K562 (cell line): ENCODE results near the gene TRAPPC4. TPM values are rescaled to one million over a fixed set of nuclear protein-coding genes. Genes with fewer than 3 reads are reported as not detected.

ENCODE experiments used
- CBX2 ChIP-seq: fragments of 200-600 bp; sonication (generic); IDR thresholded peaks from one replicate; pipeline ENCODE4 v1.6.1; 2012; ENCODE audit warnings: mild to moderate bottlenecking, low read length, inconsistent platforms; ENCODE audit not compliant: insufficient read depth, poor library complexity, severe bottlenecking
- CCNT2 ChIP-seq: IDR thresholded peaks from 2 replicates; pipeline ENCODE4 v1.6.1; 2011; ENCODE audit warnings: borderline replicate concordance, low read depth, mild to moderate bottlenecking, moderate library complexity, mixed read lengths, low read length; ENCODE audit not compliant: insufficient read length; ENCODE audit errors: extremely low read depth
- CHD2 ChIP-seq: IDR thresholded peaks from 2 replicates; pipeline ENCODE4 v1.6.1; 2011; ENCODE audit warnings: low read depth, low read length
- E2F8 ChIP-seq: fragments of 450-650 bp; IDR thresholded peaks from 2 replicates; pipeline ENCODE4 v1.7.1; 2018; ENCODE audit warnings: mild to moderate bottlenecking, low read depth; ENCODE audit not compliant: partially characterized antibody
- FOXK2 ChIP-seq, 2 experiments: fragments of 450-650 bp; IDR thresholded peaks in 1 of 2; conservative IDR thresholded peaks in 1 of 2; 2 replicates each; pipeline ENCODE4 v1.6.1; 2016; ENCODE audit warnings: low read depth in 2 of 2, mild to moderate bottlenecking in 1 of 2
- HMBOX1 ChIP-seq: sonication (generic); IDR thresholded peaks from 2 replicates; pipeline ENCODE4 v1.6.1; 2016
- HOMEZ ChIP-seq: fragments of 250-450 bp; sonication (Bioruptor Pico); IDR thresholded peaks from 2 replicates; pipeline ENCODE4 v1.4.0; 2020; ENCODE audit warnings: mild to moderate bottlenecking, moderate library complexity
- MCM7 ChIP-seq, 2 experiments: fragments of 450-650 bp; IDR thresholded peaks; 2 replicates each; pipeline ENCODE4 v1.6.1; 2016 to 2018
- PURB ChIP-seq: sonication (generic); formaldehyde crosslinking; IDR thresholded peaks from 2 replicates; pipeline ENCODE4 v1.9.0; 2021; ENCODE audit warnings: low read depth, mild to moderate bottlenecking, missing genetic modification reagents
- RBBP5 ChIP-seq: fragments of 200-600 bp; sonication (generic); IDR thresholded peaks from 2 replicates; pipeline ENCODE4 v1.6.1; 2012; ENCODE audit warnings: borderline replicate concordance, mild to moderate bottlenecking, low read length, control low read depth, inconsistent platforms; ENCODE audit not compliant: insufficient read depth, poor library complexity, severe bottlenecking
- RBM39 ChIP-seq: fragments of 200-400 bp; formaldehyde crosslinking; optimal IDR thresholded peaks from 2 replicates; pipeline ENCODE3; 2018; ENCODE audit warnings: low read depth, low read length
- XRCC4 ChIP-seq: IDR thresholded peaks from one replicate; pipeline ENCODE4 v1.6.1; 2011; ENCODE audit not compliant: insufficient read depth, insufficient read length; ENCODE audit errors: extremely low read depth
- ZNF174 ChIP-seq: fragments of 250-450 bp; sonication (Bioruptor Pico); IDR thresholded peaks from 2 replicates; pipeline ENCODE4 v1.4.0; 2020; ENCODE audit warnings: mild to moderate bottlenecking
- ZNF175 ChIP-seq: fragments of 200-800 bp; sonication (Bioruptor generic); IDR thresholded peaks from 2 replicates; pipeline ENCODE4 v1.6.1; 2016; ENCODE audit warnings: low read depth, mild to moderate bottlenecking, missing genetic modification characterization, missing compliant biosample characterization
- polyA plus RNA-seq, 8 experiments: library from polyadenylated mRNA; depleted of rRNA in 4 of 8; stranded (reverse) in 5 of 8; unstranded in 3 of 8; fragments of >200 nt; fragmentation: Nextera tagmentation in 2 of 8; fragmentation: Illumina TruSeq in 1 of 8; extraction: Ambion mirVana in 2 of 8; extraction: Trizol in 1 of 8; gene quantifications; 2 replicates each; pipeline versions ENCODE4 v1.2.1 to v1.2.3, GENCODE V29; 2011 to 2014; ENCODE audit warnings: inconsistent platforms in 1 of 8, missing spikeins in 1 of 8
- total RNA-seq, 7 experiments: library from RNA; depleted of rRNA in 6 of 7; stranded (reverse); fragments of >200 nt in 6 of 7; fragmentation: Illumina TruSeq in 2 of 7; extraction: Trizol in 2 of 7; gene quantifications; 2 replicates each; pipeline versions ENCODE4 v1.2.1 to v1.2.3, GENCODE V29; 2011 to 2021; ENCODE audit warnings: low replicate concordance in 1 of 7
- TF ChIP-seq, protein P1 (sequence below): IDR thresholded peaks from 3 replicates; pipeline ENCODE4 v1.6.1; 2011; ENCODE audit warnings: borderline replicate concordance, mild to moderate bottlenecking; ENCODE audit not compliant: insufficient read length, insufficient read depth
- TF ChIP-seq, protein P2 (sequence below): IDR thresholded peaks from 3 replicates; pipeline ENCODE4 v1.6.1; 2011; ENCODE audit warnings: borderline replicate concordance, mild to moderate bottlenecking, moderate library complexity; ENCODE audit not compliant: insufficient read length; ENCODE audit errors: extremely low read depth

TRAPPC4 gene
- total and polyA plus RNA-seq, 9 of the 15 experiments (the other 6 are each of a cell fraction or from before 2014, with no cell fraction given) = 121 to 524 (median 142) TPM

DNA sequence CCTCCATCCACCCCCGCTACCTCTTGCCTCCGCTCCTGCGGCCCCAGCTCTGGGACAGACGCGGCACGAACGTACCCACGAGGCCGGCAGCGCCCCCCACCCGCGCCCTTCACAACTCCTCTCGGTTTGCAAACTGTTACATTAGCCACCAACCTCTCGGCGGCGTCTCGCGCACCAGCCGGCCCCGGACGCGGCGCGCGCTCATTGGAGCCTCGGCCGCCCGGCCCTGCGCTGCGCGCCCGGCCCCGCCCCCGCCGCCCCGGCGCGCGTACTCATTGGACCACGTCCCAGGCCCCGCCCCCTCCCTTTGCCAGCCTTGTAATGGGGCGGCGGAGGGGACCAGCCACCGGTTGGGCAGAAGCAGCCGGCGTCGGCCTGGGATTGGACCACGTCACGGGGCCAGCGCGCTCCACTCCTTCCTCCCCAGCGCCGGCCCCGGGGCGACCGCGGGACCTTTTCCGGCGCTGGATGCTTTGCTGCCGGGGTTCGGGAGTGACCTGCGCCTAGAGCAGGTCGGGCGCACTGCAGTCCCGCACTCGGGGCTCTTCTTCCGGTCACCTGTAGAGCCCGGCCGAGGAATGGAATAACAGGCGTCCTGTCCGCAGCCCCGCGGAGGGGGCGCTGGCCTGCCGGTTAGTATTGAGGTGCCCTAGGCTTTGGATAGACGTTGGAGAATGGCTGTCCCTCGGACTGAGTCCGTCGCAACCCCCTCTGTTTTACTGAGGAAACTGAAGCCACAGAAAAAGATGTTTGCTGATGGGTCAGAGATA lies 38.6 kb downstream of the TRAPPC4 start, which contains the start of gene HYOU1 (continued):
- TF ChIP-seq PURB (no peak), CBX2 (no peak), XRCC4 (no peak), CHD2 (peak; percentile 44), ZNF174 (no peak), HMBOX1 (no peak), HOMEZ (no peak), RBBP5 (peak; percentile 83), ZNF175 (CRISPR knock-in tag) (no peak), MCM7 (IDR thresholded peaks at IDR 0.05) (no peak), E2F8 (peak; percentile 40), RBM39 (no peak), CCNT2 (peak; percentile 55), FOXK2 (conservative IDR thresholded peaks at IDR 0.05 in 1 of 2, IDR thresholded peaks at IDR 0.05 in 1 of 2; ENCODE audit: low read depth in 2 of 2) (peak in 1 of 2 experiments; percentile 44; a peak in 2 of 4 replicates)
- TF ChIP-seq, protein P1, sequence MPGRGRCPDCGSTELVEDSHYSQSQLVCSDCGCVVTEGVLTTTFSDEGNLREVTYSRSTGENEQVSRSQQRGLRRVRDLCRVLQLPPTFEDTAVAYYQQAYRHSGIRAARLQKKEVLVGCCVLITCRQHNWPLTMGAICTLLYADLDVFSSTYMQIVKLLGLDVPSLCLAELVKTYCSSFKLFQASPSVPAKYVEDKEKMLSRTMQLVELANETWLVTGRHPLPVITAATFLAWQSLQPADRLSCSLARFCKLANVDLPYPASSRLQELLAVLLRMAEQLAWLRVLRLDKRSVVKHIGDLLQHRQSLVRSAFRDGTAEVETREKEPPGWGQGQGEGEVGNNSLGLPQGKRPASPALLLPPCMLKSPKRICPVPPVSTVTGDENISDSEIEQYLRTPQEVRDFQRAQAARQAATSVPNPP = no peak
- TF ChIP-seq, protein P2, sequence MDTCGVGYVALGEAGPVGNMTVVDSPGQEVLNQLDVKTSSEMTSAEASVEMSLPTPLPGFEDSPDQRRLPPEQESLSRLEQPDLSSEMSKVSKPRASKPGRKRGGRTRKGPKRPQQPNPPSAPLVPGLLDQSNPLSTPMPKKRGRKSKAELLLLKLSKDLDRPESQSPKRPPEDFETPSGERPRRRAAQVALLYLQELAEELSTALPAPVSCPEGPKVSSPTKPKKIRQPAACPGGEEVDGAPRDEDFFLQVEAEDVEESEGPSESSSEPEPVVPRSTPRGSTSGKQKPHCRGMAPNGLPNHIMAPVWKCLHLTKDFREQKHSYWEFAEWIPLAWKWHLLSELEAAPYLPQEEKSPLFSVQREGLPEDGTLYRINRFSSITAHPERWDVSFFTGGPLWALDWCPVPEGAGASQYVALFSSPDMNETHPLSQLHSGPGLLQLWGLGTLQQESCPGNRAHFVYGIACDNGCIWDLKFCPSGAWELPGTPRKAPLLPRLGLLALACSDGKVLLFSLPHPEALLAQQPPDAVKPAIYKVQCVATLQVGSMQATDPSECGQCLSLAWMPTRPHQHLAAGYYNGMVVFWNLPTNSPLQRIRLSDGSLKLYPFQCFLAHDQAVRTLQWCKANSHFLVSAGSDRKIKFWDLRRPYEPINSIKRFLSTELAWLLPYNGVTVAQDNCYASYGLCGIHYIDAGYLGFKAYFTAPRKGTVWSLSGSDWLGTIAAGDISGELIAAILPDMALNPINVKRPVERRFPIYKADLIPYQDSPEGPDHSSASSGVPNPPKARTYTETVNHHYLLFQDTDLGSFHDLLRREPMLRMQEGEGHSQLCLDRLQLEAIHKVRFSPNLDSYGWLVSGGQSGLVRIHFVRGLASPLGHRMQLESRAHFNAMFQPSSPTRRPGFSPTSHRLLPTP = no peak
